NCI-H2196 (cell line): ENCODE results near the gene FGF10.

ENCODE experiments used
- DNase-seq: peaks from one replicate; lab custom pipeline; 2025; ENCODE audit not compliant: unreplicated experiment; lab: John Stamatoyannopoulos, UW

FGF10 gene

GRCh38 chr5:44260793-44261192 lies 128.4 kb downstream of the FGF10 start:
- no peak for DNase-seq

GRCh38 chr5:44257653-44258365 lies 131.4 kb downstream of the FGF10 start:
- no peak for DNase-seq

GRCh38 chr5:44257221-44257620 lies 132.0 kb downstream of the FGF10 start:
- DNase-seq: no peak
